HepG2 (cell line): ENCODE measurements around the gene KHNYN. TPM values are rescaled to one million over a fixed set of nuclear protein-coding genes. Genes with fewer than 3 reads are reported as not detected.

ENCODE experiments used
- FOXJ3 ChIP-seq: sonication (generic); formaldehyde crosslinking; IDR thresholded peaks from 2 replicates; pipeline ENCODE4 v1.4.0; 2020; ENCODE audit warnings: missing genetic modification reagents, mild to moderate bottlenecking, borderline replicate concordance
- GABPA ChIP-seq, 2 experiments: IDR thresholded peaks; 2 replicates each; pipeline ENCODE4 v1.6.1; 2011 to 2016; ENCODE audit warnings: low read depth in 2 of 2, low read length in 1 of 2, missing biosample characterization in 1 of 2, missing genetic modification characterization in 1 of 2
- KLF16 ChIP-seq, 2 experiments: sonication (generic) in 1 of 2; formaldehyde crosslinking in 1 of 2; IDR thresholded peaks; 2 replicates each; pipeline versions ENCODE4 v1.6.1 to v1.8.0; 2016 to 2023; ENCODE audit warnings: missing genetic modification reagents in 2 of 2, missing compliant biosample characterization in 1 of 2
- RFX5 ChIP-seq: IDR thresholded peaks from 2 replicates; pipeline ENCODE4 v1.6.1; 2011; ENCODE audit warnings: low read depth, low read length, improper control_type of control experiment
- ZBTB21 ChIP-seq: sonication (generic); formaldehyde crosslinking; IDR thresholded peaks from 2 replicates; pipeline ENCODE4 v1.4.0; 2020; ENCODE audit warnings: missing genetic modification reagents
- ZFP36 ChIP-seq: fragments of 150-350 bp; IDR thresholded peaks from 2 replicates; pipeline ENCODE4 v1.6.1; 2018; ENCODE audit warnings: borderline replicate concordance, low read length, low read depth; ENCODE audit not compliant: partially characterized antibody
- ZNF232 ChIP-seq: sonication (generic); formaldehyde crosslinking; IDR thresholded peaks from 2 replicates; pipeline ENCODE4 v1.4.0; 2020; ENCODE audit warnings: missing genetic modification reagents, borderline replicate concordance
- ZNF607 ChIP-seq: sonication (generic); formaldehyde crosslinking; IDR thresholded peaks from 2 replicates; pipeline ENCODE4 v1.5.1; 2020; ENCODE audit warnings: missing genetic modification reagents, mild to moderate bottlenecking, borderline replicate concordance
- ZNF629 ChIP-seq: sonication (generic); formaldehyde crosslinking; conservative IDR thresholded peaks from 2 replicates; pipeline ENCODE4 v1.5.0; 2020; ENCODE audit warnings: missing genetic modification reagents
- ZNF766 ChIP-seq: sonication (generic); formaldehyde crosslinking; IDR thresholded peaks from 2 replicates; pipeline ENCODE4 v1.5.0; 2020; ENCODE audit warnings: missing genetic modification reagents, borderline replicate concordance
- polyA plus RNA-seq, 8 experiments: library from polyadenylated mRNA; depleted of rRNA in 3 of 8; stranded (reverse) in 7 of 8; unstranded in 1 of 8; fragments of >200 nt; fragmentation: Illumina TruSeq in 4 of 8; extraction: Trizol in 4 of 8; gene quantifications; 2 replicates each; pipeline versions ENCODE4 v1.2.1 to v1.2.3, GENCODE V29; 2011 to 2016; ENCODE audit warnings: low read depth in 4 of 8, missing spikeins in 1 of 8, mixed read lengths in 1 of 8; ENCODE audit not compliant: insufficient read depth in 1 of 8
- total RNA-seq, 5 experiments: library from RNA; depleted of rRNA; stranded (reverse); fragments of >200 nt; fragmentation: Illumina TruSeq; extraction: Trizol; gene quantifications; 2 replicates each; pipeline ENCODE4 v1.2.3, GENCODE V29; 2016; ENCODE audit warnings: low read depth in 1 of 5
- TF ChIP-seq, protein P1 (sequence below): sonication (generic); formaldehyde crosslinking; IDR thresholded peaks from 2 replicates; pipeline ENCODE4 v1.4.0; 2020; ENCODE audit warnings: missing genetic modification reagents, borderline replicate concordance
- TF ChIP-seq, protein P2 (sequence below): IDR thresholded peaks from 2 replicates; pipeline ENCODE4 v1.6.1; 2012; ENCODE audit warnings: inconsistent platforms
- TF ChIP-seq, protein P3 (sequence below), 2 experiments: IDR thresholded peaks; 2 replicates each; pipeline ENCODE4 v1.6.1; 2011 to 2012; ENCODE audit warnings: low read length in 2 of 2, borderline replicate concordance in 1 of 2, low read depth in 1 of 2, mild to moderate bottlenecking in 1 of 2, moderate library complexity in 1 of 2
- TF ChIP-seq, protein P4 (sequence below): sonication (generic); formaldehyde crosslinking; IDR thresholded peaks from 2 replicates; pipeline ENCODE4 v1.5.0; 2020; ENCODE audit warnings: mild to moderate bottlenecking, missing genetic modification reagents, moderate library complexity
- TF ChIP-seq, protein P5 (sequence below): sonication (generic); formaldehyde crosslinking; conservative IDR thresholded peaks from 2 replicates; pipeline ENCODE4 v1.4.0; 2020; ENCODE audit warnings: missing genetic modification reagents

Gene KHNYN
- total and polyA plus RNA-seq, 2 of the 13 experiments (the other 11 are each of a cell fraction or from before 2014, with no cell fraction given) = 52.8 to 75.7 TPM

DNA sequence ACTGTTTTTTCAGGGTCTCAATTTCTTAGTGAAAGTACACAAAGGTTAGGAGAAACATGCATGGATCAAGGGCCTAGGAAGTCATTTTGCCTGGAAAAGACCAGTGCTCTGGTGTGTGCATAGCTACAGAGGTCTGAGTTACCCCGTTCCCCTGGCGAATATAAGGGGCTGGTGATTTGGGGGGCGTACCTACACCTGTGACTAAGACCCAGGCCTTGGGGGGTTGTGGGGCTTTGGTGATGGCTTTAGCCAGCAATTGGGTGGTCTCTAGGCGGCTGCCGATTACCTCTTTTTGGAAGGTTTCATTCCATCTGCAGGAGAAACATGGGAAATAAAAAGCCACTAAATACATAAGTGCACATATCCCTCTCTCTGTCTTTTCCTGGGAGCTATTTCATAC, 11.7 kb downstream of the KHNYN start (continued):
- TF ChIP-seq, protein P1, sequence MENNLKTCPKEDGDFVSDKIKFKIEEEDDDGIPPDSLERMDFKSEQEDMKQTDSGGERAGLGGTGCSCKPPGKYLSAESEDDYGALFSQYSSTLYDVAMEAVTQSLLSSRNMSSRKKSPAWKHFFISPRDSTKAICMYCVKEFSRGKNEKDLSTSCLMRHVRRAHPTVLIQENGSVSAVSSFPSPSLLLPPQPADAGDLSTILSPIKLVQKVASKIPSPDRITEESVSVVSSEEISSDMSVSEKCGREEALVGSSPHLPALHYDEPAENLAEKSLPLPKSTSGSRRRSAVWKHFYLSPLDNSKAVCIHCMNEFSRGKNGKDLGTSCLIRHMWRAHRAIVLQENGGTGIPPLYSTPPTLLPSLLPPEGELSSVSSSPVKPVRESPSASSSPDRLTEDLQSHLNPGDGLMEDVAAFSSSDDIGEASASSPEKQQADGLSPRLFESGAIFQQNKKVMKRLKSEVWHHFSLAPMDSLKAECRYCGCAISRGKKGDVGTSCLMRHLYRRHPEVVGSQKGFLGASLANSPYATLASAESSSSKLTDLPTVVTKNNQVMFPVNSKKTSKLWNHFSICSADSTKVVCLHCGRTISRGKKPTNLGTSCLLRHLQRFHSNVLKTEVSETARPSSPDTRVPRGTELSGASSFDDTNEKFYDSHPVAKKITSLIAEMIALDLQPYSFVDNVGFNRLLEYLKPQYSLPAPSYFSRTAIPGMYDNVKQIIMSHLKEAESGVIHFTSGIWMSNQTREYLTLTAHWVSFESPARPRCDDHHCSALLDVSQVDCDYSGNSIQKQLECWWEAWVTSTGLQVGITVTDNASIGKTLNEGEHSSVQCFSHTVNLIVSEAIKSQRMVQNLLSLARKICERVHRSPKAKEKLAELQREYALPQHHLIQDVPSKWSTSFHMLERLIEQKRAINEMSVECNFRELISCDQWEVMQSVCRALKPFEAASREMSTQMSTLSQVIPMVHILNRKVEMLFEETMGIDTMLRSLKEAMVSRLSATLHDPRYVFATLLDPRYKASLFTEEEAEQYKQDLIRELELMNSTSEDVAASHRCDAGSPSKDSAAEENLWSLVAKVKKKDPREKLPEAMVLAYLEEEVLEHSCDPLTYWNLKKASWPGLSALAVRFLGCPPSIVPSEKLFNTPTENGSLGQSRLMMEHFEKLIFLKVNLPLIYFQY (CRISPR knock-in tag) = no peak
- TF ChIP-seq RFX5 = no peak
- TF ChIP-seq ZBTB21 (CRISPR knock-in tag) = no peak
- TF ChIP-seq KLF16 (CRISPR knock-in tag; IDR thresholded peaks at IDR 0.05) = no peak
- TF ChIP-seq ZNF607 (CRISPR knock-in tag) = no peak
- no peak for TF ChIP-seq ZNF629 (CRISPR knock-in tag)
- no peak for TF ChIP-seq ZFP36
- TF ChIP-seq, protein P2, sequence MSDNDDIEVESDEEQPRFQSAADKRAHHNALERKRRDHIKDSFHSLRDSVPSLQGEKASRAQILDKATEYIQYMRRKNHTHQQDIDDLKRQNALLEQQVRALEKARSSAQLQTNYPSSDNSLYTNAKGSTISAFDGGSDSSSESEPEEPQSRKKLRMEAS = no peak
- TF ChIP-seq ZNF232 (CRISPR knock-in tag) = no peak
- TF ChIP-seq, protein P3, sequence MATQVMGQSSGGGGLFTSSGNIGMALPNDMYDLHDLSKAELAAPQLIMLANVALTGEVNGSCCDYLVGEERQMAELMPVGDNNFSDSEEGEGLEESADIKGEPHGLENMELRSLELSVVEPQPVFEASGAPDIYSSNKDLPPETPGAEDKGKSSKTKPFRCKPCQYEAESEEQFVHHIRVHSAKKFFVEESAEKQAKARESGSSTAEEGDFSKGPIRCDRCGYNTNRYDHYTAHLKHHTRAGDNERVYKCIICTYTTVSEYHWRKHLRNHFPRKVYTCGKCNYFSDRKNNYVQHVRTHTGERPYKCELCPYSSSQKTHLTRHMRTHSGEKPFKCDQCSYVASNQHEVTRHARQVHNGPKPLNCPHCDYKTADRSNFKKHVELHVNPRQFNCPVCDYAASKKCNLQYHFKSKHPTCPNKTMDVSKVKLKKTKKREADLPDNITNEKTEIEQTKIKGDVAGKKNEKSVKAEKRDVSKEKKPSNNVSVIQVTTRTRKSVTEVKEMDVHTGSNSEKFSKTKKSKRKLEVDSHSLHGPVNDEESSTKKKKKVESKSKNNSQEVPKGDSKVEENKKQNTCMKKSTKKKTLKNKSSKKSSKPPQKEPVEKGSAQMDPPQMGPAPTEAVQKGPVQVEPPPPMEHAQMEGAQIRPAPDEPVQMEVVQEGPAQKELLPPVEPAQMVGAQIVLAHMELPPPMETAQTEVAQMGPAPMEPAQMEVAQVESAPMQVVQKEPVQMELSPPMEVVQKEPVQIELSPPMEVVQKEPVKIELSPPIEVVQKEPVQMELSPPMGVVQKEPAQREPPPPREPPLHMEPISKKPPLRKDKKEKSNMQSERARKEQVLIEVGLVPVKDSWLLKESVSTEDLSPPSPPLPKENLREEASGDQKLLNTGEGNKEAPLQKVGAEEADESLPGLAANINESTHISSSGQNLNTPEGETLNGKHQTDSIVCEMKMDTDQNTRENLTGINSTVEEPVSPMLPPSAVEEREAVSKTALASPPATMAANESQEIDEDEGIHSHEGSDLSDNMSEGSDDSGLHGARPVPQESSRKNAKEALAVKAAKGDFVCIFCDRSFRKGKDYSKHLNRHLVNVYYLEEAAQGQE (IDR thresholded peaks at IDR 0.05; ENCODE audit: borderline replicate concordance in 1 of 2, low read depth in 1 of 2, low read length in 2 of 2) = no peak
- TF ChIP-seq ZNF766 (CRISPR knock-in tag) = no peak
- TF ChIP-seq GABPA (IDR thresholded peaks at IDR 0.05; ENCODE audit: low read depth, low read length) = no peak
- no peak for TF ChIP-seq GABPA (CRISPR knock-in tag; IDR thresholded peaks at IDR 0.05; ENCODE audit: low read depth)
- TF ChIP-seq, protein P4, sequence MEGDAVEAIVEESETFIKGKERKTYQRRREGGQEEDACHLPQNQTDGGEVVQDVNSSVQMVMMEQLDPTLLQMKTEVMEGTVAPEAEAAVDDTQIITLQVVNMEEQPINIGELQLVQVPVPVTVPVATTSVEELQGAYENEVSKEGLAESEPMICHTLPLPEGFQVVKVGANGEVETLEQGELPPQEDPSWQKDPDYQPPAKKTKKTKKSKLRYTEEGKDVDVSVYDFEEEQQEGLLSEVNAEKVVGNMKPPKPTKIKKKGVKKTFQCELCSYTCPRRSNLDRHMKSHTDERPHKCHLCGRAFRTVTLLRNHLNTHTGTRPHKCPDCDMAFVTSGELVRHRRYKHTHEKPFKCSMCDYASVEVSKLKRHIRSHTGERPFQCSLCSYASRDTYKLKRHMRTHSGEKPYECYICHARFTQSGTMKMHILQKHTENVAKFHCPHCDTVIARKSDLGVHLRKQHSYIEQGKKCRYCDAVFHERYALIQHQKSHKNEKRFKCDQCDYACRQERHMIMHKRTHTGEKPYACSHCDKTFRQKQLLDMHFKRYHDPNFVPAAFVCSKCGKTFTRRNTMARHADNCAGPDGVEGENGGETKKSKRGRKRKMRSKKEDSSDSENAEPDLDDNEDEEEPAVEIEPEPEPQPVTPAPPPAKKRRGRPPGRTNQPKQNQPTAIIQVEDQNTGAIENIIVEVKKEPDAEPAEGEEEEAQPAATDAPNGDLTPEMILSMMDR (CRISPR knock-in tag) = no peak
- TF ChIP-seq, protein P5, sequence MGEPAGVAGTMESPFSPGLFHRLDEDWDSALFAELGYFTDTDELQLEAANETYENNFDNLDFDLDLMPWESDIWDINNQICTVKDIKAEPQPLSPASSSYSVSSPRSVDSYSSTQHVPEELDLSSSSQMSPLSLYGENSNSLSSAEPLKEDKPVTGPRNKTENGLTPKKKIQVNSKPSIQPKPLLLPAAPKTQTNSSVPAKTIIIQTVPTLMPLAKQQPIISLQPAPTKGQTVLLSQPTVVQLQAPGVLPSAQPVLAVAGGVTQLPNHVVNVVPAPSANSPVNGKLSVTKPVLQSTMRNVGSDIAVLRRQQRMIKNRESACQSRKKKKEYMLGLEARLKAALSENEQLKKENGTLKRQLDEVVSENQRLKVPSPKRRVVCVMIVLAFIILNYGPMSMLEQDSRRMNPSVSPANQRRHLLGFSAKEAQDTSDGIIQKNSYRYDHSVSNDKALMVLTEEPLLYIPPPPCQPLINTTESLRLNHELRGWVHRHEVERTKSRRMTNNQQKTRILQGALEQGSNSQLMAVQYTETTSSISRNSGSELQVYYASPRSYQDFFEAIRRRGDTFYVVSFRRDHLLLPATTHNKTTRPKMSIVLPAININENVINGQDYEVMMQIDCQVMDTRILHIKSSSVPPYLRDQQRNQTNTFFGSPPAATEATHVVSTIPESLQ = no peak
- no peak for TF ChIP-seq FOXJ3
